Measurements from ENCODE around the gene FSTL3. TPM values are rescaled to one million over a fixed set of nuclear protein-coding genes. Genes with fewer than 3 reads are reported as not detected.

The FSTL3 gene
- total RNA-seq, 2 donors from 2014 or later = 64.4 to 437 TPM

DNA sequence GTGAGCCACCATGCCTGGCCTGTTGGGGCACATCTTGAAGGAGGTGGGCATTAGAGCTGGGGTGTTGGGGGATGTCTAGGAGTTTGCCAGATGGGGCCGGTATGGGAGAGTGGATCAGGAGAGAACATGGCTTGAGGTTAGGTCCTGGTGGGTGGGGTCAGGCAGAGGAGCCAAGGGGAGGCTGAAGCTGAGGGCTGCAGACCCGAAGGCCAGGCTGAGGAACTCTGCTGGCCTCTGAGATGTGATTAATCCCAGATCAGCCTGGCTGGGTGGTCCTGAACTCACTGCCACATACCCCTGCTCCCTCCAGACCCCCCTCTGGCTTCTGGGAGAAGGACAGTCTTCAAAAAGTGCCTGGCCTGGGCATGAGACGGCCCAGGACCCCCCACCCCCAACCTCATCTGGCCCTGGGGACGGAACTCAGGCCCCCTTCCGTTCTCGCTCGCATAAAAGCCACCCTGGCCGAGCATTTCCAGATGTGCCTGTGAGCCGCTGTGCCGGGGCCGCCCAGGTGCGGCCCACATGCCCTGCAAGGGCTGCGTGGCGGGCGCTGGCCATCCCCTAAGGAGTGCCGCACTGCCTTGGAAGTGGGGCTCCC lies 2.7 kb downstream of the FSTL3 start:
- peaks cover 14% of the 10 kb centered on the region for H3K36me3 ChIP-seq
- no peak for DNase-seq (ENCODE audit: low spot score)
- H3K4me3 ChIP-seq = peak overlapping the region in 1 of 2 donors; percentile 74
- no peaks in the 10 kb centered on the region for H3K27me3 ChIP-seq
- H3K27ac ChIP-seq = peak overlapping the region; percentile 91 to 100
- no peaks in the 10 kb centered on the region for H3K9me3 ChIP-seq
- TF ChIP-seq, protein P1, sequence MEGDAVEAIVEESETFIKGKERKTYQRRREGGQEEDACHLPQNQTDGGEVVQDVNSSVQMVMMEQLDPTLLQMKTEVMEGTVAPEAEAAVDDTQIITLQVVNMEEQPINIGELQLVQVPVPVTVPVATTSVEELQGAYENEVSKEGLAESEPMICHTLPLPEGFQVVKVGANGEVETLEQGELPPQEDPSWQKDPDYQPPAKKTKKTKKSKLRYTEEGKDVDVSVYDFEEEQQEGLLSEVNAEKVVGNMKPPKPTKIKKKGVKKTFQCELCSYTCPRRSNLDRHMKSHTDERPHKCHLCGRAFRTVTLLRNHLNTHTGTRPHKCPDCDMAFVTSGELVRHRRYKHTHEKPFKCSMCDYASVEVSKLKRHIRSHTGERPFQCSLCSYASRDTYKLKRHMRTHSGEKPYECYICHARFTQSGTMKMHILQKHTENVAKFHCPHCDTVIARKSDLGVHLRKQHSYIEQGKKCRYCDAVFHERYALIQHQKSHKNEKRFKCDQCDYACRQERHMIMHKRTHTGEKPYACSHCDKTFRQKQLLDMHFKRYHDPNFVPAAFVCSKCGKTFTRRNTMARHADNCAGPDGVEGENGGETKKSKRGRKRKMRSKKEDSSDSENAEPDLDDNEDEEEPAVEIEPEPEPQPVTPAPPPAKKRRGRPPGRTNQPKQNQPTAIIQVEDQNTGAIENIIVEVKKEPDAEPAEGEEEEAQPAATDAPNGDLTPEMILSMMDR (IDR thresholded peaks at IDR 0.05) = no peak
- H3K4me1 ChIP-seq = peaks cover 0 to 47% of the 10 kb centered on the region in 2 donors

DNA sequence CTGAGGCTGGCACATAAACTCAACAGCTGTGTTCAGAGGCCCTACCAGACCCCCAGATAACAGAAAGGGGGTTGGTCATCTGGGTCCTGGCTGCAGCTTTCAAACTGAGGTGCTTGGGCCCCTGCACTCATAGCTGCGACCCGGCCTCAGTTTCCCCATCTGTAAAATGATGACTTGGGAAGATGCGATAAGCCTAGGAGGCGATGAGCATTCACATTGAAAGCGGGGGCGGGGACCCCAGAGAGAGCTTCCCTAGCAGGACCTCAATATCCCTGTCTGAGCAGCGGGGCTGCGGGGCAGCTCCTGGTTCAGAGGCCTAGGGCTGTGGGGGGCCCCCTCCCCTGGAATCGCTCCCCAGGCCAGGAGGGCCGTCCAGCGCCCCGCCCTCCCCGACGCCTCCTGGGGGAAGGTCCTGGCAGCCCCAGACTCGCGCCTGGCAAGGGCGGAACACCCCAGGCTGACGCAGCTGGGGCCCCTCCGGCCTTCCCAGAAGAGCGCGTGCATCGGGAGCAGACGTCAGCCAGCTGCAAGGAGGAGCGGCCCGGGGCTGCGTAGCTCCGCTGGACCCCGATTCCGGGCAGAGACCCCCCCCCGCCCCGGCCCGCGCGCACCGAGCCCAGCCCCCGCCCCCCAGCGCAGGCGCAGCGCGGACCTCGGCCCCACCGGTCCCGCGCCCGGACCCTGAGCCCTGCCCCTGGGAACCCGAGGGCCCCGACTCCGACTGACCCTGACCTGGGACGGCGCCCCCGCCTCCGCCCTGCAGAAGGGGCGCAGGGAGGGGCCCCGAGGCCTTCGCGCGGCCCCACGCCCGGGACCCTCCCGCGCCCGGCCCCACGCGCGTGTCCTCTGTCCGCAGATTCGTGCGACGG lies 3.5 kb downstream of the FSTL3 start:
- Histone ChIP-seq H3K27me3 (no peaks in the 10 kb centered on the region), H3K36me3 (peaks cover 14% of the 10 kb centered on the region), H3K4me1 (peaks cover 0 to 40% of the 10 kb centered on the region in 2 donors), H3K9me3 (no peaks in the 10 kb centered on the region), H3K27ac (peak overlapping the region; percentile 91 to 100), H3K4me3 (peak overlapping the region; percentile 66 to 74)
- DNase-seq (ENCODE audit: low spot score) = peak; percentile 83
- TF ChIP-seq, protein P1 (IDR thresholded peaks at IDR 0.05) = no peak

- Histone ChIP-seq H3K27me3 (no peaks in the 10 kb centered on the region), H3K27ac (peak overlapping the region; percentile 91 to 100), H3K4me3 (peak overlapping the region; percentile 66 to 74), H3K4me1 (peaks cover 0 to 32% of the 10 kb centered on the region in 2 donors), H3K9me3 (no peaks in the 10 kb centered on the region), H3K36me3 (peaks cover 14% of the 10 kb centered on the region)
- TF ChIP-seq, protein P1 (IDR thresholded peaks at IDR 0.05) = peak; percentile 49 to 59
- DNase-seq (ENCODE audit: low spot score) = peak; percentile 100
Measured at GRCh38 chr19:680287-681028, 4.3 kb downstream of the FSTL3 start.

- no peaks in the 10 kb centered on the region for H3K27me3 ChIP-seq
- DNase-seq (ENCODE audit: low spot score) = no peak
- peaks cover 0 to 26% of the 10 kb centered on the region in 2 donors for H3K4me1 ChIP-seq
- no peaks in the 10 kb centered on the region for H3K9me3 ChIP-seq
- H3K27ac ChIP-seq = peak overlapping the region; percentile 91 to 100
- H3K36me3 ChIP-seq = peaks cover 14% of the 10 kb centered on the region
- TF ChIP-seq, protein P1 (IDR thresholded peaks at IDR 0.05) = no peak
- H3K4me3 ChIP-seq = peak overlapping the region in 1 of 2 donors; percentile 74
Measured at GRCh38 chr19:681029-682019, 5.1 kb downstream of the FSTL3 start.
